ENCODE measurements around the gene CDC23.
"Not testable (repeated sequence)": the region's sequence is repeated elsewhere in the genome, so short reads cannot be mapped to it uniquely, and the experiment has no call there.

Gene CDC23

GRCh38 chr5:138213161-138214029 is at the start of gene CDC23:
TSS of gene CDC23 (minus strand) at chr5:138213323. CDS start at chr5:138213312, 11 bp downstream.
- peak; percentile 87 for DNase-seq

GRCh38 chr5:138258704-138259292 is 45.7 kb upstream of the CDC23 start:
- no peak for DNase-seq

DNA sequence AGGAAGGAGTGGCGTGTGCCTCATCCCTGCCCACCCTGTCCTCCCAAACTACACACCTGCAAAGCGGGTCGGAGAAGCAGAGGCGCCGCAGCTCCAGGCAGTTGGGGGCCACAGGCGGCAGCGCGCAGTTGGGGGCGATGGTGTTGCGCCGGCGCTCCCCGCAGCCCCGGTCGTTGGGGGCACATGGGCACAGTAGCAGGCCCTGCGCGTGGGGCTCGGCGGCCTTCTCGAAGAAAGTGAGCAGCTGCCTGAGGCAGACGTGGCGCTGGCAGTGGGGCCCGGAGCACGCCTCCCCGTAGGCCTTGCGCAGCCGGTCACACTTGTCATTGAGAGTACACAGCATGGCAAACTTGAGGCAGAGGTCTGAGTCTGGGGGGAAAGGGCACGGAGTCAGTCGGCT is 44.5 kb upstream of the CDC23 start:
- DNase-seq, result no peak

DNA sequence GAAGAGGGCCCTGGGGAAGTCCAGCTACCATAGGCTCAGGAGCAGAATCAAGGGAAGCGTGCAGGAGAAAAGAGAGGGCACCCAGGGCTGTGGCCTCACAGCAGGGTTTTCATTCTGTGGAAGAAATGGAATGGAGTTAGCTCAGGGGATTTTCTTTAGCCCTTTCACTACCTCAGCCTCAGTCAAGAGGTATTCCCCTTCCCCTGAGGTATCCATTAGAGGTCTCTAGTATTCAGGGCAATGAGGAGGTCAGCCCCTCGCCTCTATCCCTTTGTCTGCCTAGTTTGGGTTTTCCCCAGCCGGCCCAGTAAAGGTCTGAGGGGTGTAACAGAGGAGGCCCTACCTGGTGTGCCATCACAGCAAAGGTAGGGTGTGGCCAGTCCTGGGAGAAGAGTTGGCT is 39.8 kb upstream of the CDC23 start:
- DNase-seq, result no peak

DNA sequence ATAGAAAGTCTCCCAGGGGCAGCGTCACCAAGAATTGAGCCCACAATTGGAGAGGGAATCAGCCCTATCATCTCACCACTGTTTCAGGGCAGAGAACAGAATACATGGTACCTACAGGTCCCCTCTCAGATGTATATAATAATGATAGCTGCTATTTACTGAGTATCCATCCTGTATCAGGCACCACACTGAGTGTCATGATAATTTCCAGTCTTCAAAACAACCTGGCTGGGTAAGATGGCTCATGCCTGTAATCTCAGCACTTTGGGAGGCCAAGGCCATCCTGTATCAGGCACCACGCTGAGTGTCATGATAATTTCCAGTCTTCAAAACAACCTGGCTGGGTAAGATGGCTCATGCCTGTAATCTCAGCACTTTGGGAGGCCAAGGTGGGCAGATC is 34.7 kb upstream of the CDC23 start:
- DNase-seq, result not testable (repeated sequence)

DNA sequence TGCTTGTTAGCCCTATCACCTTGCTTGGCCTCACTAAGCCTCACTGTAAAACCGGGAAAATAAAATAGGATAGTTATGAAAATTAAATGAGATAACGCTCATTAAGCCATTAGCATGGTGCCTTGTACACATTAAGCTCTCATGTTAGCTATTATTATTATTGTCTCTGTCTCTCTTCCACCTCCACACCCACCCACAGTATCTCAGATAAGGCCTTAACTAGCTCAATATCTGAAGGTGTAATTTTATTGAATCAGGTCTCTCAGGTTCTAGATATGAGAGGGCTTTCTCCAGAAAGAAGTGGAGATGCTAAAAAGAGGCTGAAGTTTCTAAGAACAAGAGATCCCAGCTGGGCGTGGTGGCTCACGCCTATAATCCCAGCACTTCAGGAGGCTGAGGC is 33.7 kb upstream of the CDC23 start:
- DNase-seq, result no peak

DNA sequence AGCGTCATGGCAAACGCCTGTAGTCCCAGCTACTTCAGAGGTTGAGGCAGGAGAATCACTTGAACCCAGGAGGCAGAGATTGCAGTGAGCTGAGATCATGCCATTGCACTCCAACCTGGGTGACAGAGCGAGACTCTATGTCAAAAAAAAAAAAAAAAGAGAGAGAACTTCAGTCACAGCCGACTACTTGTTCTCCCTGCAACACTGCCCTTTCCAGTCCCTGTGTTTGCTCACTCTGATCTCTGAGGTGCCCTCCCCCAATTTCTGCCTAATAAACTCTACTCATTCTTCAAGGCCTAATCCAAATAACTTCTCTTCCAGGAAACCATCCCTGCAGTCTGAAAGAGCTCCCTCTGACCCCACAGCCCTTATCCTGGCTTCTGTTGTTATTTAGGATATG is 33.2 kb upstream of the CDC23 start:
- DNase-seq, result no peak

- DNase-seq, result no peak
Observed at GRCh38 chr5:138245717-138246116, 32.6 kb upstream of the CDC23 start.

DNA sequence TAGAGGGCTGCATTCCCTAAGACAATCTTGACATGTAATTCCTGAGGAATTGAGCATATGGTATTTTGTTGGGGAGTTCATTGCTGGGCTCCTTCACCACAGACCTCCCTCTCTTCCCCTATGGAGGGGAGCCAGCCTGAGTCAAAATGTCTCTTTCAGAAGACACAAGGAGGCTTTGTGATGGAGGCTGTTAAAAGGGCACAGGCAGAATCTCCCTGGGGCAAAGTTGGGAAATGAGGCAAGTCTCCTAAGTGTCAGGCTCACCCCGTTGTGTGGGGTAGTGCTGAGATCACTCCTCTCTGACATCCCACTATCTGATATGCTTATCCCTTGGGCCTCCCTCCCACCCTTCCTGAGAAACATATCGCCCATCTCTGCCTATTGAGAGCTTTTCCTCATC is 30.7 kb upstream of the CDC23 start:
- DNase-seq, result no peak

- DNase-seq, result no peak
Observed at GRCh38 chr5:138241688-138242571, 28.8 kb upstream of the CDC23 start.

DNA sequence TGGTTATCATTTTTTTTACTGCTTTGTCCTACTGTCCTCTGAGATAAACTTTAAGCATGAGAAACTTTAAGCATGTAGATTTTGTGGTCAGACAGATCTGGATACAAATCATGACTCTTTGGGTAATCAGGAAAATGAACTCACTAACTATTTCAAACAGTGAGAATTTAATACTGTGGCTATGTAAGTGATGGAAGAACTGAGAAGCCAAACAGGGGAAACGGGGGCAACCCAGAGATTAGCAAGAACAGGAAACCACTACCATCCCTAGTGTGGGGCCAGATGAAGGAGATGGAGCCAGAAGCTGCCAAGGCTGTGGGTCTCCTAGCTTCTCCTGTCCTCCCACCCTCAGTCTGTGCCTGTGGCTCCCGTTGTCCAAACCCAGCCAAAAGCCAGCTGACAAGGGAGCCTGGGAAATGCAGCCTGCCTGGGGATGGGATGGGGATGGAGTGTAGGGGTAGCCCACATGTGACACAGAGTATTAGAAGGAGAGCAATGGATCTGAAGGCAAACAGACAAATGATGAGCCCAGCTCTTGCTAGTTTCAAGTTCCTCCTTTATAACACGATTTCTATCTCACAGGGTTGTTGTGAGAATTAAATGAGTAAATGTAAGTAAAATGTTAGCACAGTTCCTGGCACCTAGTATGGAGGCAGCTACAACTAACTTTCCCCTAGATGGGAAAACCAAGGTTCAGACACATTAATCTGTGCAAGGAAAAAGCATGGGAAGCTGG is 27.7 kb upstream of the CDC23 start:
- no peak for DNase-seq

DNA sequence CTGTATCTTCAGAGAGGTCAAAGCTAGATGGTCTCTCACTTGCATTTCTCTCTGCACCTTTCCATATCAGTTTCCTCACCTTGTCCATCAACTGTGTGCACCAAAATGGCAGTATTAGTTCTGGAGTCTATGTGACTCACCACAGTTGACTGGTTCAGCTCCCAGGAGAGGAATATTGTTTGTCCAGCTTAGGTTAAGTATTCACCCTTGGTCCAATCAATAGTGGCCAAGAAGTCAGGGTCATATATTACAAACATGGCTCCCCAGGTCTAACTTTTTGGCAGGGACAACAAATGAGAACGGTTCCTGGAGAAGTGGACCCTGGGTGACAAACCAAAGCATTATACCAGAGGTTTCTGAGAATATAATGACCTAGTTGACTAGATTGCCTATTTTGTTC is 24.9 kb upstream of the CDC23 start:
- no peak for DNase-seq

- no peak for DNase-seq
Observed at GRCh38 chr5:138234651-138235050, 21.5 kb upstream of the CDC23 start.

DNA sequence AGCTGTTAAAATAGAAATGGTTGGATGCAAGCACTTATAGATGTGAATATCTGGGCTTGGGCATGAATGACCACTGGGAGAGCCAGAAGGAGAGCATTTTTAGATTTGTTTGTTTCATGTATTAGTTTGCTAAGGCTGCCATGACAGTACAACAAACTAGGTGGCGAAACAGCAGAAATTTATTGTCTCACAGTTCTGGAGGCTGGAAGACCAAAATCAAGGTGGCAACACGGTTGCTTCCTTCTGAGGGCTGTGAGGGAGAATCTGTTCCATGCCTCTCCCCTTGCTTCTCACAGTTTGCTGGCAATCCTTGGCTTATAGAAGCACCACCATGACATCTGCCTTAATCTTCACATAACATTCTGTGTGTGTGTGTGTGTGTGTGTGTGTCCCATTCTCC is 20.2 kb upstream of the CDC23 start:
- DNase-seq, result no peak

DNA sequence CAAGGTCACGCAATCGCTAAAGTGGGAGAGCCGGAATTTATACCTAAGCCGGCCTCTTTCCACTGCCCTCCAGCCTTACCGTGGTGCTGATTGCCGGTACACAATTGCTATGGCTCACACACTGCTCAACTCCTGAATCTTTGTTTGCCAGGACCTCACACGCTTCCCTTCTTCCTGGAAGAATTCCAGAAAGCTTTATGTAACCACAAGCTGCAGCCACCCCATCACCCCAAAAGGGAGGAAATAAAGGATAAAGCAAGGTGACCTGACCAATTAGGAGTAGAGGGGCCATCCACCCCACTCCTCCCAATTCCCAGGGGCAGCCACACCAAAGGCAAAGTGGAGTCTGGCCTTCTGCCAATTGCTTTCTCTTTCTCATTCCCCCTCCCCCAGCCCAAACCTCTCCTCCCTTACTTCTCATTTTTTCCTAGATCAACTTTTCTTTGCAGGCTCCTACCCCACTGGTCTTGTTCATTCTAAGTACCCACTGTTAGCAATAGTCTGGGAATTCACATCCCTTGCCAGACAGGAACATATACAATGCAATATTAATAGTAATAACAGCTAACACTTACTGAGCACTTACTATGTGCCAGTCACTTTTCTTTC is 18.0 kb upstream of the CDC23 start:
- no peak for DNase-seq

DNA sequence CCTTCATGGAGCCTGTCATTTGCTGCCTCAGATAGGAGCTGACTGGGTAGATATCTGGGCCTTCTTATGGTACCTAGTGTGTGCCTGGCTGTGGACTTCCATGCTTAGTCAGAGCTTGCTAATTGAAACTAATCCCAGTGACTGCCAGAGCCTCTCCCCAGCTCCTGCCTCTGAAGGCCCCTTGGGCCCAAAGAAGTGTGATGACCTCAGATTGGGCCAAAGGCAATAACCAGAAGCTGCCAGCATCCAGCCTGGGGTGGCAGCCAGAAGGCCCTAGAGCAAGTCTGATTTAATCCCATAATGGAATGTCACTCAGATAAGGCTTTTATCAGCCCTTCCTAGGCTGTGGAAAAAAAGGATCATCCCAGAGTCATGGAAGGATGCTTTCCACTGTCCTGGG is 17.1 kb upstream of the CDC23 start:
- DNase-seq, result peak; percentile 80

DNA sequence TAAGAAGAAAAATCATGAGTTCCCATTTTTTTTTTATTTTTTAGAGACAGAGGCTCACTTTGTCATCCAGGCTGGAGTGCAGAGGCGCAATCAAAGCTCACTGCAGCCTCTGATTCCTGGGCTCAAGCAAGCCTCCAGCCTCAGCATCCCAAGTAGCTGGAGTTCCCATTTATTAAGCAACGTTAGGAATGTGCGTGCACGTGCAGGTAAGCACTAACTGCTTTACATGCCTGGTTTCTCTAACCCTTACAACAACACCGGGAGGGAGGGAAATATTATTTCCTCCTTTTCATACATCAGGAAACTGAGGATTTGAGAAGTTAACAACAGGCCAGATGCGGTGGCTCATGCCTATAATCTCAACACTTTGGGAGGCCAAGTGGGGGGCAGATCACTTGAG is 16.3 kb upstream of the CDC23 start:
- DNase-seq, result no peak

DNA sequence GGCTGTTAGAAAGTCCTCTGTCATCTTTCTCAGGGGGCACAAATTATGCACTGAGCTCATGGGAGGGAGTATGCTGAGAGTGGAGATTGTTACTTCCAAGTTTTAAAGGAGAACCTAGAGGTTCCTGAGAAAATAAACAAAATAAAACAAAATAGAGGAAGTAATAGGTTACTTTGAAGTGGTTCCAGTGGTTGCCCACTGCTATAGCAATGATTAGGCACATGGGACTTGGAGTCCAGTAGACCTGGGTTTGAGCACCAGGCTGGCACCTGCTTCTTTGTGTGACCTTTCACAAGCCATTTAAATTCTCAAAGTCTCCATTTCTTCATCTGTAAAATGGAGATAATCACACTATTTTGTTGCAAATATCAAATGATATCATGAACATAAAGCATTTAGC is 13.8 kb upstream of the CDC23 start:
- DNase-seq, result no peak

GRCh38 chr5:138224712-138225111 is 11.6 kb upstream of the CDC23 start:
- no peak for DNase-seq

GRCh38 chr5:138223532-138223931 is 10.4 kb upstream of the CDC23 start:
- no peak for DNase-seq

DNA sequence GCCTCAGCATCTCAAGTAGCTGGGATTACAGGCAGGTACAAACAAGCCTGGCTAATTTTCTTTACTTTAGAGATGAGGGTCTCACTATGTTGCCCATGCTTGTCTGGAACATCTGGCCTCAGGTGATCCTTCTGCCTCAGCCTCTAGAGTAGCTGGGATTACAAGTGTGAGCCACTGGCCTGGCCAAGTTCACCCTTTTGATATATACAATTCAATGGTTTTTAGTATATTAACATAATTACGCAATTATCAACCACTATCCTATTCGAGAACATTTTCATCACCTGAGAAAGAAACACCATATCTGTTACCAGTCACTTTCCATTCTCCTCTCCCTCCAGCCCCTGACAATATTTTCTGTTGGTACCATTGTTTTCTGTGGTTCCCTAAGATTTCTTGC is 3.7 kb upstream of the CDC23 start:
- no peak for DNase-seq

- no peak for DNase-seq
Observed at GRCh38 chr5:138212828-138213160, 329 bp downstream of the CDC23 start.

GRCh38 chr5:138210985-138211384 is 2.1 kb downstream of the CDC23 start:
- DNase-seq, result no peak

Data from T1000 (cell line).